HEK293 (cell line): ENCODE measurements around the gene DLGAP4.

Source experiments
- CTCF ChIA-PET: fragments of 350-600 bp; formaldehyde crosslinking; extraction: SDS; loops from one replicate; lab custom pipeline; 2021; ENCODE audit warnings: antibody characterized with exemption; lab: Yijun Ruan, JAX
- POLR2A ChIA-PET: fragments of 300-600 bp; formaldehyde crosslinking; extraction: SDS; loops from one replicate; lab custom pipeline; 2020; ENCODE audit warnings: antibody characterized with exemption, inconsistent platforms; lab: Yijun Ruan, JAX
- H3K27ac ChIP-seq: fragments of 200-500 bp; sonication (Bioruptor generic); 2 replicates; pipeline ENCODE4 v1.5.1; 2014; ENCODE audit warnings: low read depth, low read length, control low read depth, inconsistent platforms; ENCODE audit errors: extremely low read depth
- H3K36me3 ChIP-seq, 2 experiments: fragments of 200-500 bp in 1 of 2; sonication (Bioruptor generic) in 1 of 2; 1 replicate in 1 of 2; 2 replicates in 1 of 2; pipeline ENCODE4 v1.5.1; 2014 to 2017; ENCODE audit warnings: inconsistent platforms in 2 of 2, low read length in 2 of 2; ENCODE audit not compliant: control insufficient read depth in 2 of 2, insufficient read depth in 1 of 2
- H3K4me1 ChIP-seq: fragments of 200-500 bp; sonication (Bioruptor generic); 2 replicates; pipeline ENCODE4 v1.5.1; 2014; ENCODE audit warnings: mild to moderate bottlenecking, low read length, inconsistent platforms; ENCODE audit not compliant: control insufficient read depth, insufficient read depth
- H3K4me3 ChIP-seq: 2 replicates; pipeline ENCODE4 v1.5.1; 2011; ENCODE audit warnings: low read depth, mild to moderate bottlenecking, control low read depth, low read length, moderate library complexity
- H3K9me3 ChIP-seq: fragments of 200-500 bp; sonication (Bioruptor generic); 2 replicates; pipeline ENCODE4 v1.5.1; 2014; ENCODE audit warnings: low read depth, low read length, inconsistent platforms; ENCODE audit not compliant: control insufficient read depth, insufficient read depth
- PRDM6 ChIP-seq: fragments of 450-650 bp; formaldehyde crosslinking; IDR thresholded peaks from 2 replicates; pipeline ENCODE4 v1.5.1; 2017; ENCODE audit warnings: missing biosample characterization, missing genetic modification characterization
- SETDB1 ChIP-seq: IDR thresholded peaks from one replicate; pipeline ENCODE4 v1.6.1; 2017; ENCODE audit warnings: mild to moderate bottlenecking, low read length, moderate library complexity, mixed read lengths; ENCODE audit not compliant: insufficient read length
- ZNF140 ChIP-seq: fragments of 450-650 bp; formaldehyde crosslinking; IDR thresholded peaks from 2 replicates; pipeline ENCODE4 v1.5.1; 2016; ENCODE audit warnings: missing biosample characterization, missing genetic modification characterization
- ZNF16 ChIP-seq: fragments of 450-650 bp; formaldehyde crosslinking; IDR thresholded peaks from 2 replicates; pipeline ENCODE4 v1.5.1; 2016; ENCODE audit warnings: low read depth, missing biosample characterization, missing genetic modification characterization
- ZNF175 ChIP-seq: fragments of 450-650 bp; formaldehyde crosslinking; IDR thresholded peaks from 2 replicates; pipeline ENCODE4 v1.5.1; 2016; ENCODE audit warnings: missing biosample characterization, missing genetic modification characterization
- ZNF24 ChIP-seq: fragments of 450-650 bp; formaldehyde crosslinking; IDR thresholded peaks from 2 replicates; pipeline ENCODE4 v1.5.1; 2016; ENCODE audit warnings: missing biosample characterization, missing genetic modification characterization
- ZNF37A ChIP-seq: fragments of 450-650 bp; IDR thresholded peaks from 2 replicates; pipeline ENCODE4 v1.5.1; 2018; ENCODE audit warnings: missing biosample characterization, missing genetic modification characterization
- ZNF404 ChIP-seq: fragments of 450-650 bp; formaldehyde crosslinking; IDR thresholded peaks from 2 replicates; pipeline ENCODE4 v1.5.1; 2017; ENCODE audit warnings: missing biosample characterization, missing genetic modification characterization
- ZNF48 ChIP-seq: fragments of 450-650 bp; formaldehyde crosslinking; IDR thresholded peaks from 2 replicates; pipeline ENCODE4 v1.5.1; 2016; ENCODE audit warnings: missing biosample characterization, missing genetic modification characterization
- ZNF501 ChIP-seq: fragments of 450-650 bp; formaldehyde crosslinking; IDR thresholded peaks from 2 replicates; pipeline ENCODE4 v1.5.1; 2016; ENCODE audit warnings: missing biosample characterization, missing genetic modification characterization
- ZNF514 ChIP-seq: fragments of 450-650 bp; formaldehyde crosslinking; IDR thresholded peaks from 2 replicates; pipeline ENCODE4 v1.5.1; 2016; ENCODE audit warnings: missing biosample characterization, missing genetic modification characterization
- ZNF600 ChIP-seq: fragments of 450-650 bp; formaldehyde crosslinking; IDR thresholded peaks from 2 replicates; pipeline ENCODE4 v1.5.1; 2016; ENCODE audit warnings: missing biosample characterization, missing genetic modification characterization
- ZNF610 ChIP-seq: fragments of 450-650 bp; formaldehyde crosslinking; IDR thresholded peaks from 2 replicates; pipeline ENCODE4 v1.5.1; 2016; ENCODE audit warnings: missing biosample characterization, missing genetic modification characterization, borderline replicate concordance
- ZNF701 ChIP-seq: fragments of 450-650 bp; formaldehyde crosslinking; IDR thresholded peaks from 2 replicates; pipeline ENCODE4 v1.5.1; 2016; ENCODE audit warnings: missing biosample characterization, missing genetic modification characterization
- ZNF776 ChIP-seq: fragments of 450-650 bp; formaldehyde crosslinking; IDR thresholded peaks from 2 replicates; pipeline ENCODE4 v1.5.0; 2017; ENCODE audit warnings: missing biosample characterization, missing genetic modification characterization, borderline replicate concordance
- ZNF830 ChIP-seq: fragments of 450-650 bp; IDR thresholded peaks from 2 replicates; pipeline ENCODE4 v1.5.0; 2018; ENCODE audit warnings: missing biosample characterization, missing genetic modification characterization, low read depth, mild to moderate bottlenecking, moderate library complexity
- ZSCAN30 ChIP-seq: fragments of 450-650 bp; IDR thresholded peaks from 2 replicates; pipeline ENCODE4 v1.5.1; 2018; ENCODE audit warnings: missing biosample characterization, mild to moderate bottlenecking, missing genetic modification characterization, moderate library complexity
- TF ChIP-seq, protein P1 (sequence below): fragments of 450-650 bp; formaldehyde crosslinking; IDR thresholded peaks from 2 replicates; pipeline ENCODE4 v1.5.1; 2016; ENCODE audit warnings: missing biosample characterization, missing genetic modification characterization, low read depth
- TF ChIP-seq, protein P2 (sequence below): fragments of 450-650 bp; formaldehyde crosslinking; IDR thresholded peaks from 2 replicates; pipeline ENCODE4 v1.5.1; 2016; ENCODE audit warnings: missing biosample characterization, missing genetic modification characterization, borderline replicate concordance
- TF ChIP-seq, protein P3 (sequence below): fragments of 450-650 bp; formaldehyde crosslinking; IDR thresholded peaks from 2 replicates; pipeline ENCODE4; 2016; ENCODE audit warnings: missing biosample characterization, missing genetic modification characterization

DLGAP4 gene

DNA sequence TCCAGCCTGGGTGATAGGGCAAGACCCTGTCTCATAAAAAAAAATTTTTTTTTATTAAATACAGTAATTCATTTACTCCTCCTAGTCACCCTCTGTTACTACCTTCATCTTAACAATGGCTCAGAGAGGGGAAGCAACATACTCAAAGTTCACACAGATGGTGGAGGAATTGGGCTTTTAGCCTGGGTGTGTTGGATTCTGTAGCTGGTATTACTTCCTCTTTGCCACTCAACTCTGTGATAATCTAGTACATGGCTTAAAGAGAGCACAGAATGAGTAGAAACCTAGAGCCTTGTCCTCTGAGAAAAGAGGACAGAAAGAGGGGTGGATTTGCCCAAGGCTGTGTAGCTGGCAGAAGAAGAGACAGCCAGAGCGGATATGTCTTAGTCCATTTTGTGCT, 96.6 kb downstream of the DLGAP4 start:
- POLR2A ChIA-PET: no interaction called here
- TF ChIP-seq, protein P1, sequence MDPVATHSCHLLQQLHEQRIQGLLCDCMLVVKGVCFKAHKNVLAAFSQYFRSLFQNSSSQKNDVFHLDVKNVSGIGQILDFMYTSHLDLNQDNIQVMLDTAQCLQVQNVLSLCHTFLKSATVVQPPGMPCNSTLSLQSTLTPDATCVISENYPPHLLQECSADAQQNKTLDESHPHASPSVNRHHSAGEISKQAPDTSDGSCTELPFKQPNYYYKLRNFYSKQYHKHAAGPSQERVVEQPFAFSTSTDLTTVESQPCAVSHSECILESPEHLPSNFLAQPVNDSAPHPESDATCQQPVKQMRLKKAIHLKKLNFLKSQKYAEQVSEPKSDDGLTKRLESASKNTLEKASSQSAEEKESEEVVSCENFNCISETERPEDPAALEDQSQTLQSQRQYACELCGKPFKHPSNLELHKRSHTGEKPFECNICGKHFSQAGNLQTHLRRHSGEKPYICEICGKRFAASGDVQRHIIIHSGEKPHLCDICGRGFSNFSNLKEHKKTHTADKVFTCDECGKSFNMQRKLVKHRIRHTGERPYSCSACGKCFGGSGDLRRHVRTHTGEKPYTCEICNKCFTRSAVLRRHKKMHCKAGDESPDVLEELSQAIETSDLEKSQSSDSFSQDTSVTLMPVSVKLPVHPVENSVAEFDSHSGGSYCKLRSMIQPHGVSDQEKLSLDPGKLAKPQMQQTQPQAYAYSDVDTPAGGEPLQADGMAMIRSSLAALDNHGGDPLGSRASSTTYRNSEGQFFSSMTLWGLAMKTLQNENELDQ (tag by site-specific recombination): no peak
- TF ChIP-seq ZNF610 (tag by site-specific recombination) (no peak), ZNF514 (tag by site-specific recombination) (no peak), SETDB1 (no peak)
- TF ChIP-seq, protein P2, sequence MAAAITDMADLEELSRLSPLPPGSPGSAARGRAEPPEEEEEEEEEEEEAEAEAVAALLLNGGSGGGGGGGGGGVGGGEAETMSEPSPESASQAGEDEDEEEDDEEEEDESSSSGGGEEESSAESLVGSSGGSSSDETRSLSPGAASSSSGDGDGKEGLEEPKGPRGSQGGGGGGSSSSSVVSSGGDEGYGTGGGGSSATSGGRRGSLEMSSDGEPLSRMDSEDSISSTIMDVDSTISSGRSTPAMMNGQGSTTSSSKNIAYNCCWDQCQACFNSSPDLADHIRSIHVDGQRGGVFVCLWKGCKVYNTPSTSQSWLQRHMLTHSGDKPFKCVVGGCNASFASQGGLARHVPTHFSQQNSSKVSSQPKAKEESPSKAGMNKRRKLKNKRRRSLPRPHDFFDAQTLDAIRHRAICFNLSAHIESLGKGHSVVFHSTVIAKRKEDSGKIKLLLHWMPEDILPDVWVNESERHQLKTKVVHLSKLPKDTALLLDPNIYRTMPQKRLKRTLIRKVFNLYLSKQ: no peak
- H3K4me1 ChIP-seq: no peaks in the 10 kb centered on the region
- no peak overlapping the region for H3K4me3 ChIP-seq
- H3K9me3 ChIP-seq: no peaks in the 10 kb centered on the region
- no peaks in the 10 kb centered on the region for H3K36me3 ChIP-seq
- no peak overlapping the region for H3K27ac ChIP-seq
- CTCF ChIA-PET: interaction anchor here (1.0 kb wide), 1 partner anchor 202 kb away, joined by 3 read pairs; no protein-coding TSS in a partner anchor

- ChIA-PET CTCF (interaction anchor here (0.6 kb wide), 1 partner anchor 1636 kb away, joined by 4 read pairs; no protein-coding TSS in a partner anchor), POLR2A (no interaction called here)
- Histone ChIP-seq H3K4me3 (no peak overlapping the region), H3K4me1 (no peaks in the 10 kb centered on the region), H3K36me3 (no peaks in the 10 kb centered on the region)
- TF ChIP-seq ZNF175 (tag by site-specific recombination) (no peak), ZNF24 (tag by site-specific recombination) (peak; percentile 41; the same call in 1 of the 2 replicates)
- TF ChIP-seq, all 188 proteins: peak for 1
- H3K27ac ChIP-seq: no peak overlapping the region
- no peaks in the 10 kb centered on the region for H3K9me3 ChIP-seq
These were observed 98.4 kb downstream of the DLGAP4 start for GRCh38 chr20:36404435-36404978.

- POLR2A ChIA-PET: no interaction called here
- TF ChIP-seq ZNF48 (tag by site-specific recombination) (no peak), ZNF830 (tag by site-specific recombination) (no peak), ZNF404 (tag by site-specific recombination) (no peak), ZNF501 (no peak), ZNF701 (no peak), ZNF37A (tag by site-specific recombination) (no peak), ZNF16 (tag by site-specific recombination) (no peak), ZNF600 (tag by site-specific recombination) (no peak), ZSCAN30 (tag by site-specific recombination) (no peak), PRDM6 (tag by site-specific recombination) (no peak), ZNF776 (tag by site-specific recombination) (no peak), ZNF140 (tag by site-specific recombination) (no peak)
- TF ChIP-seq, protein P3, sequence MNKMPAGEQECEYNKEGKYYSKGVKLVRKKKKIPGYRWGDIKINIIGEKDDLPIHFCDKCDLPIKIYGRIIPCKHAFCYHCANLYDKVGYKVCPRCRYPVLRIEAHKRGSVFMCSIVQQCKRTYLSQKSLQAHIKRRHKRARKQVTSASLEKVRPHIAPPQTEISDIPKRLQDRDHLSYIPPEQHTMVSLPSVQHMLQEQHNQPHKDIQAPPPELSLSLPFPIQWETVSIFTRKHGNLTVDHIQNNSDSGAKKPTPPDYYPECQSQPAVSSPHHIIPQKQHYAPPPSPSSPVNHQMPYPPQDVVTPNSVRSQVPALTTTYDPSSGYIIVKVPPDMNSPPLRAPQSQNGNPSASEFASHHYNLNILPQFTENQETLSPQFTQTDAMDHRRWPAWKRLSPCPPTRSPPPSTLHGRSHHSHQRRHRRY (tag by site-specific recombination): no peak
- H3K27ac ChIP-seq: no peak overlapping the region
- H3K9me3 ChIP-seq: no peaks in the 10 kb centered on the region
- no peaks in the 10 kb centered on the region for H3K36me3 ChIP-seq
- H3K4me1 ChIP-seq: no peaks in the 10 kb centered on the region
- CTCF ChIA-PET: no interaction called here
- no peak overlapping the region for H3K4me3 ChIP-seq
These were observed 99.1 kb downstream of the DLGAP4 start for GRCh38 chr20:36405255-36405654.
